HepG2 (cell line): ENCODE measurements around the gene NDRG3. TPM values are rescaled to one million over a fixed set of nuclear protein-coding genes. Genes with fewer than 3 reads are reported as not detected.
A peak's percentile ranks its signal among the peaks of the same experiment; 100 is the strongest.

Experiments
- CENPBD1 ChIP-seq: sonication (generic); formaldehyde crosslinking; IDR thresholded peaks from 2 replicates; pipeline ENCODE4 v1.8.0; 2022; ENCODE audit warnings: missing genetic modification reagents, low read depth, mild to moderate bottlenecking, borderline replicate concordance
- DDIT3 ChIP-seq: sonication (generic); formaldehyde crosslinking; IDR thresholded peaks from 2 replicates; pipeline ENCODE4 v1.4.0; 2020; ENCODE audit warnings: mild to moderate bottlenecking, missing genetic modification reagents
- EED ChIP-seq: sonication (generic); formaldehyde crosslinking; IDR thresholded peaks from 2 replicates; pipeline ENCODE4 v1.5.0; 2020; ENCODE audit warnings: mild to moderate bottlenecking, missing genetic modification reagents
- FOXM1 ChIP-seq: sonication (generic); formaldehyde crosslinking; IDR thresholded peaks from 2 replicates; pipeline ENCODE4 v1.5.0; 2020; ENCODE audit warnings: missing genetic modification reagents
- HMG20B ChIP-seq: conservative IDR thresholded peaks from 2 replicates; pipeline ENCODE4 v1.6.1; 2016; ENCODE audit warnings: missing genetic modification reagents, missing compliant biosample characterization
- KDM4B ChIP-seq: sonication (generic); formaldehyde crosslinking; IDR thresholded peaks from 2 replicates; pipeline ENCODE4 v1.4.0; 2020; ENCODE audit warnings: missing genetic modification reagents
- KLF13 ChIP-seq: sonication (generic); formaldehyde crosslinking; IDR thresholded peaks from 2 replicates; pipeline ENCODE4 v1.4.0; 2020; ENCODE audit warnings: mild to moderate bottlenecking, missing genetic modification reagents
- MED1 ChIP-seq: sonication (generic); formaldehyde crosslinking; IDR thresholded peaks from 2 replicates; pipeline ENCODE4 v1.4.0; 2020; ENCODE audit warnings: missing genetic modification reagents
- MTA1 ChIP-seq: sonication (generic); formaldehyde crosslinking; IDR thresholded peaks from 2 replicates; pipeline ENCODE4 v1.4.0; 2020; ENCODE audit warnings: missing genetic modification reagents, mild to moderate bottlenecking, borderline replicate concordance
- NCOA5 ChIP-seq: sonication (generic); formaldehyde crosslinking; IDR thresholded peaks from 2 replicates; pipeline ENCODE4 v1.4.0; 2020; ENCODE audit warnings: missing genetic modification reagents
- RCOR2 ChIP-seq: IDR thresholded peaks from 2 replicates; pipeline ENCODE4 v1.6.1; 2016; ENCODE audit warnings: missing biosample characterization, missing genetic modification reagents
- REXO4 ChIP-seq: sonication (generic); formaldehyde crosslinking; IDR thresholded peaks from 2 replicates; pipeline ENCODE4 v1.8.0; 2022; ENCODE audit warnings: missing genetic modification reagents, mild to moderate bottlenecking, borderline replicate concordance
- SALL1 ChIP-seq: sonication (generic); formaldehyde crosslinking; IDR thresholded peaks from 2 replicates; pipeline ENCODE4 v1.8.0; 2022; ENCODE audit warnings: mild to moderate bottlenecking, missing genetic modification reagents
- SMAD3 ChIP-seq: sonication (generic); formaldehyde crosslinking; IDR thresholded peaks from 2 replicates; pipeline ENCODE4 v1.4.0; 2020; ENCODE audit warnings: missing genetic modification reagents
- STAT6 ChIP-seq: sonication (generic); formaldehyde crosslinking; IDR thresholded peaks from 2 replicates; pipeline ENCODE4 v1.4.0; 2020; ENCODE audit warnings: missing genetic modification reagents, mild to moderate bottlenecking, borderline replicate concordance
- TFDP2 ChIP-seq: sonication (generic); formaldehyde crosslinking; IDR thresholded peaks from 2 replicates; pipeline ENCODE4 v1.4.0; 2020; ENCODE audit warnings: missing genetic modification reagents
- ZFP41 ChIP-seq: sonication (generic); formaldehyde crosslinking; IDR thresholded peaks from 2 replicates; pipeline ENCODE4 v1.4.0; 2020; ENCODE audit warnings: mild to moderate bottlenecking, missing genetic modification reagents, borderline replicate concordance
- ZFYVE20 ChIP-seq: sonication (generic); formaldehyde crosslinking; IDR thresholded peaks from 2 replicates; pipeline ENCODE4 v1.8.0; 2023; ENCODE audit warnings: low read depth, mild to moderate bottlenecking, moderate library complexity, missing genetic modification reagents, borderline replicate concordance
- ZNF749 ChIP-seq: sonication (generic); formaldehyde crosslinking; IDR thresholded peaks from 2 replicates; pipeline ENCODE4 v1.8.0; 2022; ENCODE audit warnings: mild to moderate bottlenecking, missing genetic modification reagents, moderate library complexity, borderline replicate concordance
- ZNF883 ChIP-seq: sonication (generic); formaldehyde crosslinking; IDR thresholded peaks from 2 replicates; pipeline ENCODE4 v1.5.1; 2020; ENCODE audit warnings: mild to moderate bottlenecking, missing genetic modification reagents; ENCODE audit errors: not compliant biosample characterization
- ZSCAN25 ChIP-seq: sonication (generic); formaldehyde crosslinking; IDR thresholded peaks from 2 replicates; pipeline ENCODE4 v1.8.0; 2022; ENCODE audit warnings: mild to moderate bottlenecking, missing genetic modification reagents
- ZXDC ChIP-seq: sonication (generic); formaldehyde crosslinking; IDR thresholded peaks from 2 replicates; pipeline ENCODE4 v1.5.0; 2020; ENCODE audit warnings: mild to moderate bottlenecking, missing genetic modification reagents
- polyA plus RNA-seq, 8 experiments: library from polyadenylated mRNA; depleted of rRNA in 3 of 8; stranded (reverse) in 7 of 8; unstranded in 1 of 8; fragments of >200 nt; fragmentation: Illumina TruSeq in 4 of 8; extraction: Trizol in 4 of 8; gene quantifications; 2 replicates each; pipeline versions ENCODE4 v1.2.1 to v1.2.3, GENCODE V29; 2011 to 2016; ENCODE audit warnings: low read depth in 4 of 8, missing spikeins in 1 of 8, mixed read lengths in 1 of 8; ENCODE audit not compliant: insufficient read depth in 1 of 8
- total RNA-seq, 5 experiments: library from RNA; depleted of rRNA; stranded (reverse); fragments of >200 nt; fragmentation: Illumina TruSeq; extraction: Trizol; gene quantifications; 2 replicates each; pipeline ENCODE4 v1.2.3, GENCODE V29; 2016; ENCODE audit warnings: low read depth in 1 of 5

The NDRG3 gene
- total and polyA plus RNA-seq, 2 of the 13 experiments (the other 11 are each of a cell fraction or from before 2014, with no cell fraction given) = 36.0 to 40.5 TPM

- TF ChIP-seq ZXDC (CRISPR knock-in tag) (no peak), MED1 (CRISPR knock-in tag) (no peak), KDM4B (CRISPR knock-in tag) (no peak), NCOA5 (CRISPR knock-in tag) (no peak), SALL1 (CRISPR knock-in tag) (no peak), FOXM1 (0 out of 2 replicates have a peak, but pooled peaks have one; percentile 6), STAT6 (CRISPR knock-in tag) (no peak), RCOR2 (CRISPR knock-in tag) (no peak), ZFP41 (CRISPR knock-in tag) (0 out of 2 replicates have a peak, but pooled peaks have one; percentile 63), DDIT3 (CRISPR knock-in tag) (no peak), CENPBD1 (CRISPR knock-in tag) (no peak), TFDP2 (CRISPR knock-in tag) (0 out of 2 replicates have a peak, but pooled peaks have one; percentile 3), HMG20B (CRISPR knock-in tag) (0 out of 2 replicates have a peak, but pooled peaks have one; percentile 3), SMAD3 (CRISPR knock-in tag) (no peak), KLF13 (CRISPR knock-in tag) (peak; percentile 47; the same call in 1 of the 2 replicates), ZSCAN25 (CRISPR knock-in tag) (no peak), ZNF883 (CRISPR knock-in tag) (peak; percentile 52), ZFYVE20 (CRISPR knock-in tag) (no peak), REXO4 (CRISPR knock-in tag) (no peak), EED (0 out of 2 replicates have a peak, but pooled peaks have one; percentile 16), ZNF749 (no peak), MTA1 (CRISPR knock-in tag) (no peak)
Observed at GRCh38 chr20:36633285-36633772, 112.6 kb downstream of the NDRG3 start (continued).
